Neural crest cell (in vitro differentiated cells): ENCODE data around the gene GCAT. TPM values are rescaled to one million over a fixed set of nuclear protein-coding genes. Genes with fewer than 3 reads are reported as not detected.

Experiments used
- DNase-seq: peaks from one replicate; pipeline ENCODE4 v3.0.0; 2021; ENCODE audit warnings: low read depth, mixed read lengths, low spot score
- H3K27ac Mint-ChIP-seq: one replicate; pipeline ENCODE4 v1.8.0; 2021; ENCODE audit warnings: mild to moderate bottlenecking, mixed read lengths; ENCODE audit not compliant: unreplicated experiment
- H3K27me3 Mint-ChIP-seq: 2 replicates; pipeline ENCODE4 v1.8.0; 2021; ENCODE audit warnings: low read depth, mild to moderate bottlenecking, mixed read lengths
- H3K36me3 Mint-ChIP-seq: 2 replicates; pipeline ENCODE4 v1.8.0; 2021; ENCODE audit warnings: low read depth, mild to moderate bottlenecking, mixed read lengths
- H3K4me1 Mint-ChIP-seq: 2 replicates; pipeline ENCODE4 v1.8.0; 2021; ENCODE audit warnings: mixed read lengths
- H3K4me3 Mint-ChIP-seq: one replicate; pipeline ENCODE4 v1.8.0; 2021; ENCODE audit warnings: mild to moderate bottlenecking, mixed read lengths
- H3K9me3 Mint-ChIP-seq: 2 replicates; pipeline ENCODE4 v1.8.0; 2021; ENCODE audit warnings: mixed read lengths
- CTCF ChIP-seq: fragments of 200-600 bp; sonication (generic); conservative IDR thresholded peaks from 2 replicates; pipeline ENCODE4 v1.5.0; 2021; ENCODE audit warnings: antibody characterized with exemption, mild to moderate bottlenecking
- total RNA-seq: library from RNA; stranded (reverse); gene quantifications from 2 replicates; pipeline ENCODE4 v1.2.1, GENCODE V29; 2021

The GCAT gene
- total RNA-seq, 1 donor from 2014 or later: 55.8 TPM

DNA sequence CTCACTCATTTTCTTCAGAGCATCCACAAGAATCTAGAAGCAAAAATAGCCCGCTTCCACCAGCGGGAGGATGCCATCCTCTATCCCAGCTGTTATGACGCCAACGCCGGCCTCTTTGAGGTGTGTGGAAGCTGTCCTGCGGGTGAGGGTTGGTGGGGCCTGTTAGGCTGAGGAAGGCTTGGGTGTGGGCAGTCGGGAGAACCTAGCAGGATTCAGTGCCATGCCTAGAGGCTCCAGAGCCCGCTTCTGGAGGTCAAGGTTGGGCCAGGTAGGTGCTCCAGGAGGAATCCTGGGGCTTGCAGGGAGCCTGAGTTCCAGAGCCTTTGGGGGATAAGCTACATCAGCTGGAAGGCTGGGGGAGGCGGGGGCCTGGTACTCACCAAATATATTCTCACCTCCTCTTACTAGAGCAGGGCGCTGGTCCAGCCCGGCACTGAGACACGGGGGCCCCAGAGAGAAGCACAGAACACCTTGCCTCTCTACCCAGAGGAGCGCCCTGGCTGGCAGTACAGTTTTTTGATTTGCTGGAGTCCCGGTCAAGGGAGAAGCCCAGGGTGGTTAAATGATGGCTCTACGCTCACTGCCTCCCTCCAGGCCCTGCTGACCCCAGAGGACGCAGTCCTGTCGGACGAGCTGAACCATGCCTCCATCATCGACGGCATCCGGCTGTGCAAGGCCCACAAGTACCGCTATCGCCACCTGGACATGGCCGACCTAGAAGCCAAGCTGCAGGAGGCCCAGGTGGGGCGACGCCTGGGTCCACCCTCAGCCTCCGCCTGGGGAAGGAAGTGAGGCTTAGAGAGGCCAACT is 5.3 kb downstream of the GCAT start:
- H3K4me3 Mint-ChIP-seq: no peak overlapping the region
- H3K4me1 Mint-ChIP-seq: peaks cover 25% of the 10 kb centered on the region
- no peak for DNase-seq
- H3K27ac Mint-ChIP-seq: no peak overlapping the region
- H3K36me3 Mint-ChIP-seq: peaks cover 2% of the 10 kb centered on the region
- peaks cover 2% of the 10 kb centered on the region for H3K27me3 Mint-ChIP-seq
- TF ChIP-seq CTCF: no peak
- no peaks in the 10 kb centered on the region for H3K9me3 Mint-ChIP-seq

GRCh38 chr22:37815593-37815992 is 7.9 kb downstream of the GCAT start:
- no peak for DNase-seq
- Mint-ChIP-seq H3K36me3 (peaks cover 2% of the 10 kb centered on the region), H3K4me3 (no peak overlapping the region), H3K4me1 (peaks cover 16% of the 10 kb centered on the region), H3K27me3 (peaks cover 21% of the 10 kb centered on the region), H3K9me3 (no peaks in the 10 kb centered on the region), H3K27ac (no peak overlapping the region)
- TF ChIP-seq CTCF: no peak

DNA sequence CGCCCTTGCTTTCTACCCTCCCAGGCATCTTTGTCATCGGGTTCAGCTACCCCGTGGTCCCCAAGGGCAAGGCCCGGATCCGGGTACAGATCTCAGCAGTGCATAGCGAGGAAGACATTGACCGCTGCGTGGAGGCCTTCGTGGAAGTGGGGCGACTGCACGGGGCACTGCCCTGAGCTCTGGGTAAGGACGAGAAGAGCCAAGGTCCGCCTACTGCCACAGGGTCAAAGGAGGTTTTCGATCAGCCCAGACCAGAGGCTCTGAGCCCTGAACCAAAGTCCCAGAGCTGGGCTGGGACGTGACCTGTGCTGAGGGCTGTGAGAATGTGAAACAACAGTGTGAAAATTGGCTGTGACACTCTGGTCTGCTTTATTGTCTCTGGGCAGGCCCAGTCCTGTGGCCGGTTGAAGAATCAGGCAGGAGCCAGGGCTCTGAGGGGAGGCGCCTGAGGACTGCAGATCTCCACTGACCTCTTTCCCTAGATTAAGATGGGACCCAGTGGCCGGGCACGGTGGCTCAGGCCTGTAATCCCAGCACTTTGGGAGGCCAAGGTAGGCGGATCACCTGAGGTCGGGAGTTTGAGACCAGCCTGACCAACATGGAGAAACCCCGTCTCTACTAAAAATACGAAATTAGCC is 8.9 kb downstream of the GCAT start:
- no peaks in the 10 kb centered on the region for H3K9me3 Mint-ChIP-seq
- peaks cover 16% of the 10 kb centered on the region for H3K4me1 Mint-ChIP-seq
- no peak for DNase-seq
- no peak overlapping the region for H3K27ac Mint-ChIP-seq
- peaks cover 2% of the 10 kb centered on the region for H3K36me3 Mint-ChIP-seq
- peak overlapping the region; percentile 47 for H3K4me3 Mint-ChIP-seq
- H3K27me3 Mint-ChIP-seq: peaks cover 27% of the 10 kb centered on the region
- no peak for TF ChIP-seq CTCF

GRCh38 chr22:37817705-37818408 is 10.1 kb downstream of the GCAT start:
- Mint-ChIP-seq H3K27ac (peak overlapping the region; percentile 67), H3K36me3 (peaks cover 2% of the 10 kb centered on the region), H3K4me1 (peaks cover 24% of the 10 kb centered on the region), H3K9me3 (no peaks in the 10 kb centered on the region), H3K27me3 (peaks cover 39% of the 10 kb centered on the region), H3K4me3 (peak overlapping the region; percentile 74)
- peak; percentile 96 for DNase-seq
- peak; percentile 96 for TF ChIP-seq CTCF

GRCh38 chr22:37818409-37819104 is 10.8 kb downstream of the GCAT start:
- H3K9me3 Mint-ChIP-seq: no peaks in the 10 kb centered on the region
- H3K27ac Mint-ChIP-seq: no peak overlapping the region
- H3K4me3 Mint-ChIP-seq: no peak overlapping the region
- H3K36me3 Mint-ChIP-seq: no peaks in the 10 kb centered on the region
- peaks cover 46% of the 10 kb centered on the region for H3K27me3 Mint-ChIP-seq
- H3K4me1 Mint-ChIP-seq: peaks cover 27% of the 10 kb centered on the region
- peak; percentile 54 for TF ChIP-seq CTCF
- DNase-seq: no peak
